GM12875 (cell line): ENCODE measurements around the gene CLIC5.
"Not testable (repeated sequence)": the region's sequence is repeated elsewhere in the genome, so short reads cannot be mapped to it uniquely, and the experiment has no call there.

ENCODE experiments used
- H3K4me3 ChIP-seq: one replicate; pipeline ENCODE4 v1.5.1; 2011; ENCODE audit warnings: low read depth, low read length, control low read depth
- TF ChIP-seq, protein P1 (sequence below): IDR thresholded peaks from 2 replicates; pipeline ENCODE4 v1.5.1; 2011; ENCODE audit warnings: low read depth, mild to moderate bottlenecking, control low read depth, inconsistent platforms, low read length, moderate library complexity, borderline replicate concordance; ENCODE audit not compliant: insufficient read depth

Gene CLIC5

DNA sequence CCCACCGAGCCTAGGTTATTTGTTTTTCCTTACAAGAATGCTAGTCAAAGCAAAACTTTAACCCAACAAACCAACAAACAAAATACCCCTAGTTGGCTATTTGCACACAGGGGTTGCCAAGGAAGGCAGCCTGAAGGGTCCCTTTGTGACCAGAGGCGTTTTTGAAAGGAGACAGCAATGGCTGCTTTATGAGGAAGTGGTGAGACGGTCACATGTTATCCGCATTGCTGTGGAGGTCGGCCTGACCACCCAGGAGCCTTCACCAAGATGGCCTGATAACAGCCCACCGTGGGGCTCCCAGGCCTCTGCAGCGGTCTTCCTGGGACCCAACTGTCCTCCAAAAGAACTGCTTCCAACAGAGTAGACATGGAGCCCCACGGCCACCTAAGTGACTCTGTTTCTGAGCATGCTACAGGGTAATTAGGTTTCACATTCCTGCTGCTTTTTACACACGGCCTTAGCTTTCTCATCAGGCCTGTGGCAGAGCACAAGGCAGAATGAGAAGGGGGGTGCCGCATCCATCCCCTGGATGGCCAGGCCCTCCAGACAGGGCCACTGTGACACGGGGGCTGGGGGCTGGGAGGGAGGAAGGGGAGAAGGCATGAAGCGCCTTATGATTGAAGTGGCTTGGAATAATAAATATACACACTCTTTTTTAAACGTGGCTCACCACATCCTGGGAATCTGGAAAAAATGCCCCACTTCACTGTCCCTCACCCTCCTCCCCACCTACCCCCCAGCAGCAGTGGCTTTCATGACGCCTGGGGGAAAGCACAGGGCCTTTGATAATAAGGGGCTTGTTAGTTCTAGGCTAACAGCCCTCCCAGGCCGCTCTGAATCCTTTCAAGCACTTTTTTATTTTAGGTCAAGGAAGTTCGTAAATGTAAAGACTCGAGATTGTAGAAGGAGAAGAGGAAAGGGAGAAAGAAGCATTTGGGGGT lies 86.0 kb downstream of the CLIC5 start:
- no peak overlapping the region for H3K4me3 ChIP-seq
- TF ChIP-seq, protein P1, sequence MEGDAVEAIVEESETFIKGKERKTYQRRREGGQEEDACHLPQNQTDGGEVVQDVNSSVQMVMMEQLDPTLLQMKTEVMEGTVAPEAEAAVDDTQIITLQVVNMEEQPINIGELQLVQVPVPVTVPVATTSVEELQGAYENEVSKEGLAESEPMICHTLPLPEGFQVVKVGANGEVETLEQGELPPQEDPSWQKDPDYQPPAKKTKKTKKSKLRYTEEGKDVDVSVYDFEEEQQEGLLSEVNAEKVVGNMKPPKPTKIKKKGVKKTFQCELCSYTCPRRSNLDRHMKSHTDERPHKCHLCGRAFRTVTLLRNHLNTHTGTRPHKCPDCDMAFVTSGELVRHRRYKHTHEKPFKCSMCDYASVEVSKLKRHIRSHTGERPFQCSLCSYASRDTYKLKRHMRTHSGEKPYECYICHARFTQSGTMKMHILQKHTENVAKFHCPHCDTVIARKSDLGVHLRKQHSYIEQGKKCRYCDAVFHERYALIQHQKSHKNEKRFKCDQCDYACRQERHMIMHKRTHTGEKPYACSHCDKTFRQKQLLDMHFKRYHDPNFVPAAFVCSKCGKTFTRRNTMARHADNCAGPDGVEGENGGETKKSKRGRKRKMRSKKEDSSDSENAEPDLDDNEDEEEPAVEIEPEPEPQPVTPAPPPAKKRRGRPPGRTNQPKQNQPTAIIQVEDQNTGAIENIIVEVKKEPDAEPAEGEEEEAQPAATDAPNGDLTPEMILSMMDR = no peak

DNA sequence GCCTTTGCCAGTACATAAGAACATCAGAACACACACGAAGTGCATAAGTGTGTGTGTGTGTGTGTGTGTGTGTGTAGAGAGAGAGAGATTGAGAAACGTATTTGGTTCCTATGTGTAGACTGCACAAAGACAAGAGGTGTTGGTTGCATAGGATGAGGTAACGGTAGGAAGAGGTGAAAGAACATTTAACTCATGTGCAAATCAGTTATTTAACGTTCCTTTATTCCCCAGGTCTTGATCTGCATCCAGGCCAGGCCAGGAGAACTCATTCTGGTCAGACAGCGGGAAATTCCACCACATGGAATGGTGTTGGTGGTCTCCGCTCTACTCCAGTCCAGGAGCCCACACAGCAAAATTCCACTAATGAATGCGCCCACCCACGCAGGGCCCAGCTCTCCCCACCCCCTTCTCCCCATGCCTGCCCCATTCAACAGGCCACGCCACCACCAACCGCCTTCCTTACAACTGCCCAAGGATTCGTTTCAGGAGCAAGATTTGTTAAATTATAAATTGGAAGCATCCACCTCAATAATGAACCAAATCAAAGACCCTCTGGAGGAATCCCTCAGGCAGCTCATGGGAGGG lies 86.8 kb downstream of the CLIC5 start:
- H3K4me3 ChIP-seq = no peak overlapping the region
- TF ChIP-seq, protein P1 = no peak

DNA sequence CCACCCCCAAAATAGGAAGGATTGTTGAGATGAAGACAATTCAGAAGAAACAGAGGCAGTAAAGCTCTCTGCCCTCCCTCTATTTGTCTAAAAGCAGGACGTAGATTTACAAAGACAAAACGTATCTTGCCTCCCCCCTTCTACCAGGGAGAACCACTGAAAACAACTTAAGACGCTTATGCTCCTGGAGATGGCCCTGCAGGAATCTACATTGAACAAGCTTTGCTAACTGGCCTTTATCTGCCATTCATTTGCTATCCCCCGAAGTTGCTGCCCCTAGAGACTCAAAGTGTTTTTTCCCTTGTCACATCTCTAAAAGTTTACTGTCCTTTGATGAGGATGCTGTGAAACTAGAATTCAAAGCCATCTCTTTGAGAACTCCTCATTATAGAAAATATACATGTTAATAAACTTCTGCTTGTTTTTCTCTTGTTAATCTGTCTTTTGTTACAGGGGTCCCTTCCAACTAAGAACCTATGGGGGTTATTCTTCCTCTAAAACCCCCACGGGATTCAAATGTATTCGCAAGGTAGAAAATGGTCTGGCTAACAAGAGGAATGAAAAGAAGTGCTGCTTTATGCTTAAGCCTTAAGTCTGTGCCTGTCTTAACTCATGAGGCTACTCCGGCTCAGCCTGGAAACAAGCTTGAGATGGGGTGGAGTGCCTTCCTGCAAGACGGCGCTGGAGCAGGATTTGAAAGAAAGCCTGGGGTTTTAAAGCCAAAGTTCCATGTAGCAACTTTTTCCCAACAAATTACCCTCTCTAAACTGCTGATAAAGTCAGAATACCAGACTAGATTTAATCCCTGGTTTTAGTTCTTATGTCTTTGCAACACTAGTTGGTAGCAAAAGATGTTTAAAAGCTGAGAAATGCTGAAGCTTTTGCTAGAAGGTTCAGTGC lies 88.0 kb downstream of the CLIC5 start:
- H3K4me3 ChIP-seq = no peak overlapping the region
- TF ChIP-seq, protein P1 = no peak

DNA sequence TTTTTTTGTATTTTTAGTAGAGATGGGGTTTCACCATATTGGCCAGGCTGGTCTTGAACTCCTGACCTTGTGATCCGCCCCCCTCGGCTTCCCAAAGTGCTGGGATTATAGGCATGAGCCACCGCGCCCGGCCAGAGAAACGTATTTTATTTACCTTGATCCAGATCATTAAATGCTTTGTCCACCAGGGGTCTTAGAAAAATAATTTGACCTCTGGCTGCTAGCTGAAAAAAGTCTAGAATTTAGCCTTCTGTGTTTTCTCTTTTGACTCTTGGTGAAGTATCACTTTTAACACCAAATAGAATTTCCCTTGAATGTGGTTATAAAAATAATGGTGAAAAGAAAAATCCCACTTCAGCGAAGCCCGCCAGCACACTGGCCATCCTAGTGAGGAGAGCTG lies 89.2 kb downstream of the CLIC5 start:
- H3K4me3 ChIP-seq = not testable (repeated sequence)

DNA sequence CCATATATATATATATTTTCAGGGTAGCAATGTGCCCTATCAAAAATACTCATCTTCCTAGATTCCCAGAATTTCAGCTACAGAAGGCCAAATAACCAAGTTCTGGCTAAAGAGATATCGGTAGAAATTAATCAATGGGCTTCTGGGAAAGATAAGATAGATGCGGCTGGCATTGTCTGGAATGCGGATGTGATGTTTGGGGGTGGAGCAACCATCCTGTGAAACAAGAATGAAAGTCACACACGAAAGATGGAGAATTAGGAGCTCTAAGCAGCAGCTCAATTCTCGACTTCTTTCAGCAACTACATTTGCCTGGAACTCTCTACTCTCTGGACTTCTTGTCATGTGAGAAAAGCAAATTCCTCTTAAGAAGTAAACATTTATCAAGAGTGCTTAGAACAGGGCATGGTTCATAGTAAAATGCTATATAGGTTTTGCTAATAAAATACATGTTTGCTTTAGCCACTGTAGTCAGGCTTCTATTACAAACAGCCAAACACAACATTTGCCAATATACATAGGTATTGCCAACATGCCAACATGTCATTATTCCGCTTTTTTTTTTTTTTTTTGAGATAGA lies 90.8 kb downstream of the CLIC5 start:
- TF ChIP-seq, protein P1 = no peak
- no peak overlapping the region for H3K4me3 ChIP-seq

DNA sequence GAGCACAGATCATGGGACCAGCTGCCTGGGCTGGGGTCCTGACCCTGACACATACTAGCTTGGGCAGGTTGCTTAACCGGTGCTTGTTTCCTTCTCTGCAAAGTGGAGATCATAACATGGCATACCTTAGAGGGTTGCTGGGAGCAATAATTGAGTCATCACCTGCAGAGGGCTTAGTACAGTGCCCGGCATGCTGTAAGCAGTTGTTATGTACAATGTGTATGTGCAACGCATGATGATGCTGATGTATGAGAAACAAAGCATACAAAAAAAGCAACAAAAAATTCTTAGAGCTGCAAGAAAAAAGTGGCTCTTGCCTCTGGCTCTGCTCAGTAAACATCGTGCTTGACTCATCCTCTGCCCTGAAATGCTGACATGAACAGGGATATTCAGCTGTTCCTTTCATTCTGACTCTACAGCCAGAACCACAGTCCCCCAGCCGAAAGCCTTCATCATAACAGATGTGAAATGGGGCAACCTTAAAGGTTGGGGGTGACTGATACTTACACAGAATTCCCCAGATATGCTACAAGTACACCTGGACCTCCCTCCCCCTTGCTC lies 91.7 kb downstream of the CLIC5 start:
- no peak overlapping the region for H3K4me3 ChIP-seq
- TF ChIP-seq, protein P1 = no peak
